ENCODE measurements around the gene FANCC. TPM values are rescaled to one million over a fixed set of nuclear protein-coding genes. Genes with fewer than 3 reads are reported as not detected.

FANCC gene
- polyA plus RNA-seq, 4 donors = 4.9 to 20.6 (median 7.1) TPM

GRCh38 chr9:95094002-95094401 is 223.5 kb downstream of the FANCC start:
- Histone ChIP-seq H3K36me3 (ENCODE audit: control insufficient read depth in 3 of 3, insufficient read depth in 2 of 3, low read depth in 1 of 3, low read length in 3 of 3) (peaks cover 0 to 71% (median 0%) of the 10 kb centered on the region in 3 donors), H3K9me3 (ENCODE audit: control insufficient read depth in 2 of 2, insufficient read depth in 1 of 2, low read depth in 1 of 2, low read length in 1 of 2) (no peaks in the 10 kb centered on the region), H3K4me3 (ENCODE audit: low read depth in 1 of 3, low read length in 3 of 3) (no peak overlapping the region), H3K4me1 (ENCODE audit: control insufficient read depth in 3 of 3, insufficient read depth in 2 of 3, low read depth in 1 of 3, low read length in 2 of 3) (peaks cover 2 to 46% (median 2%) of the 10 kb centered on the region in 3 donors), H3K27ac (ENCODE audit: low read depth in 1 of 3, low read length in 2 of 3) (no peak overlapping the region), H3K27me3 (ENCODE audit: control insufficient read depth in 3 of 3, insufficient read depth in 3 of 3, low read length in 3 of 3) (no peaks in the 10 kb centered on the region)
- no peak for DNase-seq
- no peak for FAIRE-seq
- WGBS, 3 donors = 80 to 93% (median 89%) methylated on average over 10 of the region's 10 CpGs

DNA sequence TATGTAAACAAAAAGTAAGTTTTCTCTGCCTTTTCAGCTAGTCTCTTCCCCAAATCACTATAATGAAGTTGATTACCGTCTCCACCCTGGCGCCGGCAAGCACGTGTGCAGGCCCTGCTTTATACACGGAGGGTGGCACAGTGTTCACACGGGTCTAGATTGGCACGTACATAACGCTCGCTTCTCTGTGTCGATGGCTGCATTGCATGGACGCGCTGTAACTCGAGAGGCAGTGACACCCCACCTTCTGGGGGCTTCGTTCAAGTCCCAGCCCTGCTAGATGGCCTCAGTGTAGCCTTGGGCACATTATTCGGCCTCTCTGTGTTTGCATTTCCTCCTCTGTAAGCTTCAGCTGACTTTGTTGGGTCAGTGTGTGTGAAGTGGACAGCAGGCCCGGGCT is 223.9 kb downstream of the FANCC start:
- WGBS, 3 donors = 90 to 94% (median 91%) methylated on average over 16 of the region's 16 CpGs
- Histone ChIP-seq H3K27ac (ENCODE audit: low read depth in 1 of 3, low read length in 2 of 3) (peak overlapping the region in 1 of 3 donors; percentile 94), H3K9me3 (ENCODE audit: control insufficient read depth in 2 of 2, insufficient read depth in 1 of 2, low read depth in 1 of 2, low read length in 1 of 2) (no peaks in the 10 kb centered on the region), H3K27me3 (ENCODE audit: control insufficient read depth in 3 of 3, insufficient read depth in 3 of 3, low read length in 3 of 3) (no peaks in the 10 kb centered on the region), H3K4me1 (ENCODE audit: control insufficient read depth in 3 of 3, insufficient read depth in 2 of 3, low read depth in 1 of 3, low read length in 2 of 3) (peaks cover 2 to 46% (median 2%) of the 10 kb centered on the region in 3 donors), H3K36me3 (ENCODE audit: control insufficient read depth in 3 of 3, insufficient read depth in 2 of 3, low read depth in 1 of 3, low read length in 3 of 3) (peaks cover 0 to 72% (median 0%) of the 10 kb centered on the region in 3 donors), H3K4me3 (ENCODE audit: low read depth in 1 of 3, low read length in 3 of 3) (no peak overlapping the region)
- DNase-seq = no peak
- no peak for FAIRE-seq

DNA sequence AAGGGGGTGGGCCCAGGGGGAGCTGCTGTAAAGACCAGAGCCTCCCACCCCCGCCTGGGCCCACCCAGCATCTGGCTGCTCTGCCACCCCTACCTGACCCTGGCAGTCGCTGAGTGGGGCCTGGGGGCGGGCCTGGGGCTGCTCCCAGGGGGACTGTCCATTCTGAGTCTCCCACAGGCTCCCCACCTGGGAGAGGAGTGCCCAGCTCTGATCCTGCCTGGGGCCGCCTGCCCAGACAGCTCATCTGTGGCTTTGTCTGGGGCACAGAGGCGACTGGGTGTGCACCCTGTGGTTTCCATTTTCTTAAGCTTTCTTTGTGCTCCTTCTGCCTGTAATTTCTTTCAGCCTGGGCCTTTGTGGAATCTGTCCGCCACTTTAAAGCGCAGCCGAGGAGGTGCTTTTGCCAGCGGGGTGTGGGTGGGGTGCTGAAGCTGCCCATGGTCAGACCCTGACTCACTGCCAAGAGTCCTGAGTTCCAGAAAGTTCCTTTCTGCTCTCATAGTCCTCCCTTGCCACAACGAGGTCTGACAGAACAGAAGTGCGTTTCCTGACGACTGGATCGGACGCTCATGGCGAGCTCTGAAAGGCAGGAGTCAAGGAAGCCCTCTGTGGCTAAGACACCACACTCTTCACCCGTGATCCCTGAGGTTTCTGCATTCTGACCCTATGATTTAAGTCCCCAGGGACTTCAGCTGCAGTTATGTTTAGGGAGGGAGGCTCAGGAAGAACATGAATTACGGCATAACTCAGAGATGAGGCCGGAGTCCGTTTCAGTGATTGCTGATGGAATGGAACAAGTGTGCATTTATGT is 225.0 kb downstream of the FANCC start:
- DNase-seq (peak; percentile 59 to 91), FAIRE-seq (no peak)
- 34 to 45% (median 37%) methylated on average over 19 of the region's 19 CpGs for WGBS, 3 donors
- peak overlapping the region; percentile 27 to 94 (median 56) for H3K27ac ChIP-seq (ENCODE audit: low read depth in 1 of 3, low read length in 2 of 3)
- H3K9me3 ChIP-seq (ENCODE audit: control insufficient read depth in 2 of 2, insufficient read depth in 1 of 2, low read depth in 1 of 2, low read length in 1 of 2) = no peaks in the 10 kb centered on the region
- peaks cover 0 to 70% (median 0%) of the 10 kb centered on the region in 3 donors for H3K36me3 ChIP-seq (ENCODE audit: control insufficient read depth in 3 of 3, insufficient read depth in 2 of 3, low read depth in 1 of 3, low read length in 3 of 3)
- H3K4me3 ChIP-seq (ENCODE audit: low read depth in 1 of 3, low read length in 3 of 3) = no peak overlapping the region
- no peaks in the 10 kb centered on the region for H3K27me3 ChIP-seq (ENCODE audit: control insufficient read depth in 3 of 3, insufficient read depth in 3 of 3, low read length in 3 of 3)
- peaks cover 2 to 43% (median 2%) of the 10 kb centered on the region in 3 donors for H3K4me1 ChIP-seq (ENCODE audit: control insufficient read depth in 3 of 3, insufficient read depth in 2 of 3, low read depth in 1 of 3, low read length in 2 of 3)

GRCh38 chr9:95091601-95092261 is 225.8 kb downstream of the FANCC start:
- FAIRE-seq = no peak

DNA sequence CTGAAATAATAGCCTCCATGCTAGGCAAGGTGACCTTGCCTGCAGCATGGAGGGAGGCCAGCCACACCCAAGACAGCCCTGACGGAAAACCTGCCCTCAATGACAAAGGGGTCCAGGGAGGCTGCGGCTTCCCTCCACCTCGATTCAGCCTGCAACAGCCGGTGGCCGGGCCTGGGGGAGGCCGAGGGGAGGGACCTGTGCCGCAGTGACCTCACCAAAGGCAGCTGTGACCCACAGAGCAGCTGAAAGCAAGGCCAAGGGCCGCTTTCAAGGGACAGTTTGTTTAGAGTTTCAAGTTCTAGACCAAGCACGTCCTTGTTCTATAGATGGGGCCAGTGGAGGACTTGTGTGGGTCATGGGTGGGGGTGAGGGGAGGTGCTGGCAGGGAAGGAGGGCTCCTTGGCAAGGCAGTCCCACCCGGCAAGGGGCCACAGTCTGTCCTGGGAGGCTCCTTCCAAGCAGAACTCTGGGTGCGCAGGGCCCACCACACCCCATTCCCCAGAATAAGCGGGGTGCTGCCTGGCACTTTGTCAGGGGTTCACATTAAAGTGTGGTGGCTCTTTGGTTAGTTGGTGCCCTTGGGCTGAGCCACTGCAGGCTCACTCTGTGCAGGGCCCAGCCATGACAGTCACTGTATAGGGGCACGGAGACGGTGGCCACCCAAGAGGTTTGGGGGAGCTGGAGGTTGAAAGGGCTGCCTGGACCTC is 226.5 kb downstream of the FANCC start:
- H3K4me1 ChIP-seq (ENCODE audit: control insufficient read depth in 3 of 3, insufficient read depth in 2 of 3, low read depth in 1 of 3, low read length in 2 of 3) = peaks cover 2 to 43% (median 2%) of the 10 kb centered on the region in 3 donors
- FAIRE-seq (no peak), DNase-seq (no peak)
- H3K27ac ChIP-seq (ENCODE audit: low read depth in 1 of 3, low read length in 2 of 3) = peak overlapping the region in 2 of 3 donors; percentile 56 to 94
- H3K4me3 ChIP-seq (ENCODE audit: low read depth in 1 of 3, low read length in 3 of 3) = no peak overlapping the region
- H3K36me3 ChIP-seq (ENCODE audit: control insufficient read depth in 3 of 3, insufficient read depth in 2 of 3, low read depth in 1 of 3, low read length in 3 of 3) = peaks cover 0 to 67% (median 5%) of the 10 kb centered on the region in 3 donors
- no peaks in the 10 kb centered on the region for H3K9me3 ChIP-seq (ENCODE audit: control insufficient read depth in 2 of 2, insufficient read depth in 1 of 2, low read depth in 1 of 2, low read length in 1 of 2)
- no peaks in the 10 kb centered on the region for H3K27me3 ChIP-seq (ENCODE audit: control insufficient read depth in 3 of 3, insufficient read depth in 3 of 3, low read length in 3 of 3)
- WGBS, 3 donors = 70 to 86% (median 76%) methylated on average over 14 of the region's 14 CpGs

More at GRCh38 chr9:95091601-95092261, 225.8 kb downstream of the FANCC start:
- Histone ChIP-seq H3K27ac (ENCODE audit: low read depth in 1 of 3, low read length in 2 of 3) (peak overlapping the region in 2 of 3 donors; percentile 56 to 94), H3K9me3 (ENCODE audit: control insufficient read depth in 2 of 2, insufficient read depth in 1 of 2, low read depth in 1 of 2, low read length in 1 of 2) (no peaks in the 10 kb centered on the region), H3K4me3 (ENCODE audit: low read depth in 1 of 3, low read length in 3 of 3) (no peak overlapping the region), H3K4me1 (ENCODE audit: control insufficient read depth in 3 of 3, insufficient read depth in 2 of 3, low read depth in 1 of 3, low read length in 2 of 3) (peaks cover 2 to 43% (median 2%) of the 10 kb centered on the region in 3 donors), H3K36me3 (ENCODE audit: control insufficient read depth in 3 of 3, insufficient read depth in 2 of 3, low read depth in 1 of 3, low read length in 3 of 3) (peaks cover 0 to 67% (median under 1%) of the 10 kb centered on the region in 3 donors), H3K27me3 (ENCODE audit: control insufficient read depth in 3 of 3, insufficient read depth in 3 of 3, low read length in 3 of 3) (no peaks in the 10 kb centered on the region)
- 51 to 63% (median 60%) methylated on average over 12 of the region's 12 CpGs for WGBS, 3 donors
- peak in 1 of 2 donors; percentile 68 for DNase-seq

DNA sequence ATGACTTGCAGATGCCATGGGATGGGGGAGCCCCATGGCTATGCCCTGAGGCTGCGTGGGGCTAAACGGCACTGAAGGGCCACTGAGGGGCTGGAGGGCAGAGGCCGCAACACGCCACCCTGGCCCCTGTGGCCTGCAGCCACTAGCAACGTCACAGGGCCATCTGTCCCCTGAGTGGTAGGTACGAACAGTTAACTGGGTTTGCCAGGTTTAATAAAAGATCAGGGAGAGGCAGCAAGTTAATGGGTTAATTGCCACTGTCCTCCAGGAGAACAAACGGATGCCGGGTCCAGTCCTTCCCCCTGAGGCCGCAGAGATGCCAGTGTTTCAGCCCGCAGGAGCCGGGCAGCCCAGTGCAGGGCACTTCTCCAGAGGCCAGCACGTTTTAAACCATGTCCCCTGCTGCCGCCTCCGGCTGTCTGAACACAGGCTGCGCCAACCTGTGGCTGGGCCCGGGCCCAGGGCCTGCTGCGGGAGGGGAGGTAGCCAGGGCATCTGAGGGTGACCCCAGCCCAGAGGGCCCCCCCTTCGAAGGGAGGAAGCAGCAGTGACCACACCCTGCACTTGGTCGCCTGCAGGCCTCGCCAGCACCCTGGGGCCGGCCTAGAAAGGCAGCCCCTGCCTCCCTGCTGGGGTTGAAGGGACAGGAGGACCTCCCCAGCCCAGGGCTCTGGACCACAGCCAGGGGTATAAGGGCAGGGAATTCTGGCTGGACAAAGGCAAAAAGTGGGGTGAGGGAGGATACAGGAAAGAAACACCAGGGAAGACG is 227.3 kb downstream of the FANCC start:
- WGBS, 3 donors = 54 to 67% (median 58%) methylated on average over 21 to 22 of the region's 22 CpGs
- peaks cover 2 to 43% (median 2%) of the 10 kb centered on the region in 3 donors for H3K4me1 ChIP-seq (ENCODE audit: control insufficient read depth in 3 of 3, insufficient read depth in 2 of 3, low read depth in 1 of 3, low read length in 2 of 3)

DNA sequence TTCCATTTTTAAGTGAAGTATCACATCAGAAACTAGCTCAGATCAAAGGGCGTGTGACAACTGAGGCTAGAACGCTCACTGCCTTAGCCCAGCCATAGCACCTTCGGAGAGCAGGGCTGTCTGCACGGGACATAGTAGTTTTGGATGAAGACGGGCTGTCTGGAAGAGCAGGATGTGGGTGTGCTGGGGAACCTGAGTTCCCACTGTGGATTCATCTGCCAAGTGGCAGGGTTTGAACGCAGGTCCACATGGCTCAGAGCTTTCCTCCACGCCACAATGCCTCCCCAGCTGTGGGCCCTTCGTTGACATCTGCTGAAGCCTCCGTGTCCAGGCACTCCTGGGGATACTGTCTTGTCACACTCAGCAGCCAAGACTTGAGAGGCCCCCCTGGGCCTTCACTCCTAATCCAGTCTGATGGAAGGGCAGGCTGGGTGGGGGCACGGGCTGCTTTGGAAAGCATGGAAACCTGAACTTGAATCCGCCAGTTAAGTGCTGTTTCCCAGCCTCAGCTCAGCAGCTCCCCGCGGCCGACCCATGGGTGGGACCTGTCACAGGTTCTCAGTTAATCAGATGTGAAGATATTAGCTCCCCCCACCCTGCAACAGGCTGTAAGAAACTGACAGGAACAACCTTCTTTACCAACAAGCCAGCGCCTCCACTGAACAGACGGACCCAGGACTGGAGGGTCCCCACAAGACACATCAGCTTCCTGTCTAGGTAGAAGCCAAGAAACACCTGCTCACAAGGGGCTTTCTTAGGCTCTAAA is 228.1 kb downstream of the FANCC start:
- peak overlapping the region in 1 of 3 donors; percentile 55 for H3K27ac ChIP-seq (ENCODE audit: low read depth in 1 of 3, low read length in 2 of 3)
- H3K4me1 ChIP-seq (ENCODE audit: control insufficient read depth in 3 of 3, insufficient read depth in 2 of 3, low read depth in 1 of 3, low read length in 2 of 3) = peaks cover 2 to 43% (median 2%) of the 10 kb centered on the region in 3 donors
- H3K4me3 ChIP-seq (ENCODE audit: low read depth in 1 of 3, low read length in 3 of 3) = no peak overlapping the region
- FAIRE-seq (no peak), DNase-seq (no peak)
- H3K27me3 ChIP-seq (ENCODE audit: control insufficient read depth in 3 of 3, insufficient read depth in 3 of 3, low read length in 3 of 3) = no peaks in the 10 kb centered on the region
- no peaks in the 10 kb centered on the region for H3K9me3 ChIP-seq (ENCODE audit: control insufficient read depth in 2 of 2, insufficient read depth in 1 of 2, low read depth in 1 of 2, low read length in 1 of 2)
- peaks cover 0 to 70% (median 5%) of the 10 kb centered on the region in 3 donors for H3K36me3 ChIP-seq (ENCODE audit: control insufficient read depth in 3 of 3, insufficient read depth in 2 of 3, low read depth in 1 of 3, low read length in 3 of 3)
- 82 to 91% (median 86%) methylated on average over 16 of the region's 16 CpGs for WGBS, 3 donors

More for the DNA sequence above, 227.3 kb downstream of the FANCC start:
- H3K4me3 ChIP-seq (ENCODE audit: low read depth in 1 of 3, low read length in 3 of 3) = no peak overlapping the region
- H3K27me3 ChIP-seq (ENCODE audit: control insufficient read depth in 3 of 3, insufficient read depth in 3 of 3, low read length in 3 of 3) = no peaks in the 10 kb centered on the region
- H3K27ac ChIP-seq (ENCODE audit: low read depth in 1 of 3, low read length in 2 of 3) = peak overlapping the region in 1 of 3 donors; percentile 55
- DNase-seq (no peak), FAIRE-seq (no peak)
- peaks cover 0 to 67% (median 5%) of the 10 kb centered on the region in 3 donors for H3K36me3 ChIP-seq (ENCODE audit: control insufficient read depth in 3 of 3, insufficient read depth in 2 of 3, low read depth in 1 of 3, low read length in 3 of 3)
- H3K9me3 ChIP-seq (ENCODE audit: control insufficient read depth in 2 of 2, insufficient read depth in 1 of 2, low read depth in 1 of 2, low read length in 1 of 2) = no peaks in the 10 kb centered on the region
